Amniotic epithelial cell (primary cell): ENCODE data around the gene ADRA1B.

Source experiments
- DNase-seq: peaks from one replicate; pipeline ENCODE4 v3.0.0-alpha.2; 2010; ENCODE audit warnings: low read depth

The ADRA1B gene

DNA sequence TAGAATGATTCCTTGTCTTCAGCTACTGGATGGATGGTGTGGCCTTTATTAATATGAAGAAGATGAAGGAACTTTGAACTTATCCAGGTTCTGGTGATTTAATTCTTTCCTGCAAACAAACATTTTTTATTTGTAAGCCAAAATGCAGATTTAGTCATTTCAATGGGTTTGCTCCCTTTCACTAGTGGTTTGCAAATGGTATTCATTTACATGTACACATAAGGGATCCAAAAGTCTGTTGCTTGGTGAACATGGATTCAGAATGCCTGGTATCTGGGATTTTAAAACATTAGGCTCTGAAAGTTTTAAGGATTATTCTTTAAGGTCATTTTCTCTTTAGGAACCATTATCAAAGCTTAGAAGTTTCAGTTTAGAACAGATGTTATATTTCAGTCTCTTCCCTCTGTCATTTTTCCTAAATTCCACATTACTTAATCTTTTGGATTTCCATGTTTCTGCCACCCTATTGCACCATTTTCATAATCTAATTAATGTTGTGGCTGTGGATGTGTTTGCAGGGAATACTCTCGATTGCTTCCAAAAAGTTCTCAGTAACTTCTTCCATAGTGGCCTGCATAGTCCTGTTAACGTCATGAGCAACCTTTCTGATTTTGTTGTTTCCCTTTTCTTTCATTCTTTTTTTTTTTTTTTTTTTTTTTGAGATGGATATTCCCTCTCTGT is 102.8 kb downstream of the ADRA1B start:
- no peak for DNase-seq

DNA sequence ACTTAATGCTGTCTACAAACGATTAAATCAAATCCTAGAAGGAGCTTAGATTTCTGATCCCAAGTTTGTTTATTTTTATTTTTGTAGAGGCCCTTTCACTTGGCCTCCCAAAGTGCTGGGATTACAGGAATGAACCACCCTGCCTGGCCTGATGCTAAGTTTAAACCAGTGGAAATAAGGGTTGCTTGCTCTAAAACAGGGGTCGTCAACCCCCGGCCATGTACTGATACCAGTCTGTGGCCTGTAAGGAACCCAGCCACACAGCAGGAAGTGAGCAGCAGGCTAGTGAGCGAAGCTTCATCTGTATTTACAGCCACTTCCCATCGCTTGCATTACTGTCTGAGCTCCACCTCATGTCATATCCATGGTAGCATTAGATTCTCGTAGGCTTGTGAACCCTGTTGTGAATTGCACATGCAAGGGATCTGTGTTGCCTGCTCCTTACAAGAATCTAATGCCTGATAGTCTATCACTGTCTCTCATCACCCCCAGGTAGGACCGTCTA is 104.0 kb downstream of the ADRA1B start:
- DNase-seq = no peak

GRCh38 chr5:160020964-160021363 is 104.7 kb downstream of the ADRA1B start:
- no peak for DNase-seq

GRCh38 chr5:160021831-160022446 is 105.7 kb downstream of the ADRA1B start:
- peak; percentile 59 for DNase-seq
